ENCODE measurements around the gene OR1Q1.

- TF ChIP-seq CTCF (IDR thresholded peaks at IDR 0.05), result no peak
- no peak for TF ChIP-seq POLR2A (IDR thresholded peaks at IDR 0.05)
These were observed 46.6 kb upstream of the OR1Q1 start for GRCh38 chr9:122567901-122568300.
